Measurements from ENCODE around the gene FCMR. TPM values are rescaled to one million over a fixed set of nuclear protein-coding genes. Genes with fewer than 3 reads are reported as not detected.

Gene FCMR
- total and polyA plus RNA-seq, 2 experiments from 2014 or later: 0.84 TPM; not detected in 1

DNA sequence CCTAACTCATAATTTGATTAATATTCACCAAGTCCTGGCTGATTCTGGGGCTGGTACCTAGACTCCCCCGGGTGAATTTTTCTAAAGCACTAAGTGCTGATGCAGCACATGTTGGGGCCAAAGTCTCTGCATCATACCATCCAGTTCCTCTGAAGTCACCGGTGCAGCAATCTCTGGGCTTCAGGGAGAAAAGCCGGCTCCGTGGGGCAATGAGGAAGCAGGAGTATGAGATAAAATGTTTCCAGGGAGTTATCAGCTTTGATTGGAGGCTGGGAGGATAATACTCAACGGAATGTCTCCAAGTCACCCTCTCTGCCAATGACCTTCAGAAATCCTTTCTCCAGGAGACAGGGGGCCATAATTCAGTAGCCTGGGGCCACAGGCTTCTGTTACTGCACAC, 47.3 kb upstream of the FCMR start (continued):
- TF ChIP-seq ZNF462 (CRISPR knock-in tag; IDR thresholded peaks at IDR 0.05): no peak

DNA sequence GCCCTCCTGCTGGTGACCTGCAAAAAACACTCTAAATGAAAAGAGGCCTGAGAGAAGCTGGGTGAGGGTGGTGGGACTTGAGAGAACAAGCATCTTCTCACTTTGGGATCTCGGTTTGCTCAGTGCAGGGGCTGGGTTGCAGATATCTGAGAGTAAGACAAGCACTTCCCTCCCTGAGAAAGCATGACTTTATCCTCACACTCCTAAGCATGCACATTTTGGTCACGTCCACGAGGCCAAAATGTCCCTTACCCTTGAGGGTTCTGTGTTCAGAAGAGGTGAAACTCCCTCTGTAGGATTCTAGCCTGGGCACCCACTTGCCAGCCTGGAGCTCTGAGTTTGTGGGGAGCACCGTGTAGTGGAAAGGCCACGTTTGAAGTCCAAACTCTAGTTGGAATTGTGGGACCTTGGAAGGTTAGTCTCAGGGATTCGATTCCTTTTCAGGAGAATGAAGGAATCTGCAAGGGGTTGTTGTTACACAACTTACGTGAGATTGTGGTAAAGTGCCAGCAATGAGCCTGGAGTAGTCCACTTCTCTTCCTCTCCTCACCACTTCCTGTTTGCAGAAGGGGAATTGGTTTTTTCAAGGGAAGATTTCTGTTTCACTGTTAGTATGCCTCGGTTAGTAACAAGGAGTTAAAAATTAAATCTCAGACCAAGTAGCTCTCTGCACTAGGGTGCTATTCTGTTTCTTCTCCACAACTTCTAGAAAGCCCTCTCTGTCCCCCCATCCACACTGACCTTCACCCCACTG, 45.5 kb upstream of the FCMR start:
- DNase-seq (ENCODE audit: low spot score): no peak
- H3K4me3 ChIP-seq: no peak overlapping the region
- 0 out of 2 replicates have a peak, but pooled peaks cover 4% of the 10 kb centered on the region for H3K9me2 ChIP-seq (ENCODE audit: insufficient read depth)
- H3F3A ChIP-seq (replicated peaks; ENCODE audit: low read depth): no peaks in the 10 kb centered on the region
- no peaks in the 10 kb centered on the region for H3K9me3 Mint-ChIP-seq
- no peak overlapping the region for H2AFZ ChIP-seq
- no peaks in the 10 kb centered on the region for H3K27me3 ChIP-seq (ENCODE audit: insufficient read depth)
- H3K4me1 ChIP-seq (ENCODE audit: insufficient read depth): no peaks in the 10 kb centered on the region
- H3K36me3 ChIP-seq (ENCODE audit: insufficient read depth): no peaks in the 10 kb centered on the region
- no peaks in the 10 kb centered on the region for H3K27me3 Mint-ChIP-seq (ENCODE audit: insufficient read depth, low read depth, poor library complexity)
- H3K4me3 Mint-ChIP-seq: no peak overlapping the region
- no peaks in the 10 kb centered on the region; the same call in 2 of the 3 replicates for H3K4me1 Mint-ChIP-seq
- no peak overlapping the region for H3K4me2 ChIP-seq
- no peak for ATAC-seq
- no peaks in the 10 kb centered on the region for H3K36me3 Mint-ChIP-seq (ENCODE audit: low read depth)
- H3K79me2 ChIP-seq (replicated peaks; ENCODE audit: insufficient read depth): no peaks in the 10 kb centered on the region
- no peak overlapping the region for H3K27ac Mint-ChIP-seq
- H4K20me1 ChIP-seq (replicated peaks; ENCODE audit: insufficient read depth): no peaks in the 10 kb centered on the region
- no peak overlapping the region for H3K27ac ChIP-seq (ENCODE audit: low read depth)
- TF ChIP-seq EZH2 (IDR thresholded peaks at IDR 0.05; ENCODE audit: low read depth, unreplicated experiment) (no peak), NANOG (IDR thresholded peaks at IDR 0.05; ENCODE audit: borderline replicate concordance) (no peak), POLR2AphosphoS5 (IDR thresholded peaks at IDR 0.05; ENCODE audit: low read depth) (no peak), JUNB (IDR thresholded peaks at IDR 0.05; ENCODE audit: unreplicated experiment) (no peak), ZNF462 (CRISPR knock-in tag; IDR thresholded peaks at IDR 0.05) (no peak), CREB1 (CRISPR knock-in tag; IDR thresholded peaks at IDR 0.05; ENCODE audit: low read depth) (no peak)
- TF ChIP-seq, protein P1, sequence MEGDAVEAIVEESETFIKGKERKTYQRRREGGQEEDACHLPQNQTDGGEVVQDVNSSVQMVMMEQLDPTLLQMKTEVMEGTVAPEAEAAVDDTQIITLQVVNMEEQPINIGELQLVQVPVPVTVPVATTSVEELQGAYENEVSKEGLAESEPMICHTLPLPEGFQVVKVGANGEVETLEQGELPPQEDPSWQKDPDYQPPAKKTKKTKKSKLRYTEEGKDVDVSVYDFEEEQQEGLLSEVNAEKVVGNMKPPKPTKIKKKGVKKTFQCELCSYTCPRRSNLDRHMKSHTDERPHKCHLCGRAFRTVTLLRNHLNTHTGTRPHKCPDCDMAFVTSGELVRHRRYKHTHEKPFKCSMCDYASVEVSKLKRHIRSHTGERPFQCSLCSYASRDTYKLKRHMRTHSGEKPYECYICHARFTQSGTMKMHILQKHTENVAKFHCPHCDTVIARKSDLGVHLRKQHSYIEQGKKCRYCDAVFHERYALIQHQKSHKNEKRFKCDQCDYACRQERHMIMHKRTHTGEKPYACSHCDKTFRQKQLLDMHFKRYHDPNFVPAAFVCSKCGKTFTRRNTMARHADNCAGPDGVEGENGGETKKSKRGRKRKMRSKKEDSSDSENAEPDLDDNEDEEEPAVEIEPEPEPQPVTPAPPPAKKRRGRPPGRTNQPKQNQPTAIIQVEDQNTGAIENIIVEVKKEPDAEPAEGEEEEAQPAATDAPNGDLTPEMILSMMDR (conservative IDR thresholded peaks at IDR 0.05; ENCODE audit: low read depth in 2 of 2): no peak
